NCI-H1417 (cell line): Measurements from ENCODE around the gene NDEL1.

Experiments
- DNase-seq, 3 experiments: peaks; one replicate each; lab custom pipeline; 2025; lab: John Stamatoyannopoulos, UW

Gene NDEL1

DNA sequence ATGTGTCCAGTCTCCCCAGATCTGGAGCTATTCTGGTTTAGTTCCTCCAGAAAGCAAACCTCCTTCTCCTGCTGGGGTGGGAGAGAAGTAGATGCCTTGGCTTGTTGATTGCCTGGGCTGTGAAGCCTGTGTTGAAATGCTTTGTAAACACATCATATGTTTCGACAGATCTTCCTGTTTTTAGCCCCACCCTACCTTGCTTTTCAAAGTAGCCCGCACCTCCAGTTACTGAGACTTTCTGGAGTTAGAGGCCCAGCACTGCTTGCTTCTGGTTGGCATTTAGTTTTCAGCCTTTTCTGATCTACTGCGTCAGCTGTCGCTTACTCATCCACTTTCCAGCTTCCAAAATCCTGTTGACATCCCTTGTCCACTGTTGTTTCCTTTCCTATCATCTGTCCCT is 17.9 kb upstream of the NDEL1 start:
- DNase-seq = no peak

DNA sequence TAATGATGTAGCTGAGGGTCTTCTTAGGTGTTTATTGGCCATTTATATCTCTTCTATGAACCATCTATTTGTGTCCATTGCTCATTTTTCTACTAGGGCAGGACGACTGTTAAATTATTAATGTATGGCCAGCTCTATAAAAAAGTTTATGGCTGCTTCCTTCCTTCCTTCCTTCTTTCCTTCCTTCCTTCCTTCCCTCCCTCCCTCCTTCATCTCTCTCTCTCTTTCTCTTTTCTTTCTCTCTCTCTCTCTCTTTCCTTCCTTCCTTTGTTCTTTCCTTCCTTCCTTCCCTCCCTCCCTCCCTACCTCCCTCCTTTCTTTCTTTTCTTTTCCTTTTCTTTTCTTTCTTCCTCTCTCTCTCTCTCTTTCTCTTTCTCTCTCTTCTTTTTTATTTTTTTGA is 17.2 kb upstream of the NDEL1 start:
- no peak for DNase-seq

DNA sequence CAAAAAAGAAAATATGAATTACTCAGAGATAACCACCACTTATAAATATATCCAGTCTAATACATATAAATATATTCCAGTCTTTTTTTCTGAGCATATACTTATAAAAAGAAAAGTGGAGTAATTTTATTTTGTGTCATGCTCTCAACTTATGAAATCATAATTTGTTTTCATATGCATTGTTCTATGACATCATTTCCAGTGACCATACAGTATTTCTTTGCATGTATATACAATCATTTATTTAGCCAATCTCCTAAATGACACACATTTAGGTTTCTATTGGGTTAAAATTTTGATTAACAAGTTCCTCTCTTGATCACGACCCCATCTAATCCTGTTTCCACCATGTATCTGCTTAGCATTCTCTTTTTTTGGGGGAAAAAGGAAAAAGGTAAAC is 16.4 kb upstream of the NDEL1 start:
- DNase-seq = no peak

DNA sequence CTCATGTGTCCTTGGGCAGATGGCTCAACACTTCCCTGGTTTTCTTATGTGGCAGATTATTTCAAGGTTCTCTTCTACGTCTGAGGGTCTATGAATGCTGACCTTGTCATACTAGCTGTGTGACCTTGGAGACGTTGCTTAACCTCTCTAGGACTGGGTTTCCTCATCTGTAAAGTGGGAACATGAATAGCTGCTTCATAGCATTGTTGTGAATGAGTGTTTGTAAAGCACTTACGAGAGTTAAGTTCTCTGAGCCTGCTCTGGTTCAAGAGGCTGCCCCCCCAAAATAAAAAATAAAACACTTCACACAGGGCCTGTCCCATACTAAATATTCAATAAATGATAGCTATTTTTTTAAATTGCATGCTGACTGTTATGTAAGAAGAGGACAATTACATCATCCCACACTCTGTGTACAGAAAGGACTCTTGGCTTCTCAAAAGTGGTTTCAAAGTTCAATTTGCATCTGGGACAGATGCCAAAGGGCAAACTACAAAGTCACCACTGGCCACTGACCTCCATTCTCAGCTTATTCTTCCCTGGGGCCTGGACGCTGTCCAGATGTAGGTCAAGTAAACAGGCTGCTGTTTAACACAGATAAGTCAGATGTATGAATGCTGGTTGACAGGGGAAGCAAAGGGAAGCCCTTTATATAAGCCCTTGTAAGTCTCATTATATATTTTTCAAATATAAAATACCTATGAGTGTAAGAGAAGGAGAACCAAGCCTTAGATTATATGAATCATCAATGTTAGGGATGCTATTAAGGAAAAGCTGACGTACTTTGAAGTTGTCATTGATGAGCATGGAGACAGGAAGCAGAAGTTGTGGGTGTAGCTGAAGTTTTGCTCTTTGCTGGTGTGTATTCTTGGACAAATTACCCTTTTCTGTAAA is 15.4 kb upstream of the NDEL1 start:
- DNase-seq = no peak

DNA sequence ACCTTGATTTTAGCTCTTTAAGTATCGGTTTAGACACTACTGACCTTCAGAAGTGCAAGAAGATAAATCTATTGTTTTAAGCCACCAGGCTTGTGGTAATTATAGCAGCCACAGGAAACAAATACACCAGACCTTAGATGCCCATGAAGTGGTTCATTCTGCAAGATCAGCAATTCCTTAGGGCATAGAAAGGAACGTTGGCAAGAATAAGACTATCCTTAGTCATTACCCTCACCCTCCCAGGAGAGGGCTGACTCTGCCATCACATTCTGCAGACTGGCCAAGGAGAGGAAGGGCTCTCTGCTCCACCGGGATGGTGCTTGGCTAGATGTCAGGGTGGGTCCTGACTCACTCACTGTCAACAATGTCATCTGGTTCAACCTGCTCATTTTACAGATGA is 14.1 kb upstream of the NDEL1 start:
- no peak for DNase-seq

DNA sequence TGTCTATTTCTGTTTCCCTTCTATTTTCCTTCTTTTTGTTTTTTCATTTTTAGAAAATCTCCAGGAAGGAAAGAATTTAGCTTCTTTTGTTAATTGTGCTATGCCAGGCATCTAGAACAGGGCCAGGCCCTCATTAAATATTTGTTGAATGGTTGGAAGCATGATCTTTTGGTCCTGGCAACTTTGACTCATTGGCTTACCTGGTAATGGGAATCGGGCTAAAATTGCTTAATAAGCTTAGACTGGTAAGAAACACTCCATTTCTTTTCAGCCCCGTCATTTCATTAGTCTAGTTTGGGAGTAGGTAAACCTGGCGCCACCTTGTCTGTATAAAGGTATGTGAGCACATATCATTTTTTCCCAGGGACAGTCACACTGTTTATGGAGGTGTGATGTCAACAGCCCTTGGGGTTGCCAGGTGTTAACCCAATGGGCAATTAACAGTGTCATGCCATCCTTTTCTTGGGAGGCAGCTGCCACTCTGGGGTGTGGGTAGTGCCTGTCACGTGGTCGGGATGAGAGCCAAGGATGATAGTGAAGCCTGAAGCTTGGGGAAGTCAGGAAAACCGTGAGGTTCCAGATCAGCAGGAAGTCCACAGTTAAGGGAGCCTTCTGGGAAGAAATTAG is 9.5 kb upstream of the NDEL1 start:
- DNase-seq = no peak

DNA sequence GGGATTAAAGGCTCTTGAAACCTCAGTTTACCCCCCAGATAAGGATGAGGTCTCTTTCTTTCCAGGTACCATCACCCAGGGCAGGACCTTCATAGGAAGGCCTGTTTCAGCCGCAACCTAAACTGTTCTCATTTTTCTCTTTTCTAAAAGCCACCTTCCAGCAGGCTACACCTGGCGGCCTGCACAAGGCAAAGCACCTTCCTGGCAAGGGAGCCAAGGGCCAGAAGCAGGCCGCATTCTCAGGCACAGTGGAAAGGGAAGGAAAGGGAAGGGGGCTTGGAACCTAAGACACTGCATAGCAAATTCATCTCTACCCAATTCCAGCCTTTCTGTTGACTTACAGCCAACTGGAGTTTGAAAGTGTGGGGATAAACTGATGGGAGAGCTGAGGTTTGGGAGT is 8.9 kb upstream of the NDEL1 start:
- no peak for DNase-seq

DNA sequence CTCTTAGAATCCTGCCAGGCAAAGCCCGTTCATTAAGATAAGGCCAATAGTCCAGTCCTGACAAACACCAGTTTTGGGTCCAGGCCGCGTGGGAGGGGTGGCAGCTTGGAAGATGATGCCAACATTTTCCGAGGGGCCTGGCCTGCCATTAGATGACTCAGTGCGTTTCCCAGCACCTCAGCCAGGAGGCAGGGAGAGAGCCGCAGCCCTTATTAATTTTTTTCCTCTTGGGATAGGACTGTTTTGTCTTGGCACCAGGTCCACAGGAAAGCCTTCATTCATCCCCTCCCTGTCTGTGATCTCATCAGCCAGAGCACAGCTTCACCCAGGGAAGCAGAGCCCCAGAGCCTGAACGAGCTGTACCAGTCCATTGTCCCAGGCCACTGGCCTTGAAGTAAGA is 4.7 kb upstream of the NDEL1 start:
- no peak for DNase-seq

DNA sequence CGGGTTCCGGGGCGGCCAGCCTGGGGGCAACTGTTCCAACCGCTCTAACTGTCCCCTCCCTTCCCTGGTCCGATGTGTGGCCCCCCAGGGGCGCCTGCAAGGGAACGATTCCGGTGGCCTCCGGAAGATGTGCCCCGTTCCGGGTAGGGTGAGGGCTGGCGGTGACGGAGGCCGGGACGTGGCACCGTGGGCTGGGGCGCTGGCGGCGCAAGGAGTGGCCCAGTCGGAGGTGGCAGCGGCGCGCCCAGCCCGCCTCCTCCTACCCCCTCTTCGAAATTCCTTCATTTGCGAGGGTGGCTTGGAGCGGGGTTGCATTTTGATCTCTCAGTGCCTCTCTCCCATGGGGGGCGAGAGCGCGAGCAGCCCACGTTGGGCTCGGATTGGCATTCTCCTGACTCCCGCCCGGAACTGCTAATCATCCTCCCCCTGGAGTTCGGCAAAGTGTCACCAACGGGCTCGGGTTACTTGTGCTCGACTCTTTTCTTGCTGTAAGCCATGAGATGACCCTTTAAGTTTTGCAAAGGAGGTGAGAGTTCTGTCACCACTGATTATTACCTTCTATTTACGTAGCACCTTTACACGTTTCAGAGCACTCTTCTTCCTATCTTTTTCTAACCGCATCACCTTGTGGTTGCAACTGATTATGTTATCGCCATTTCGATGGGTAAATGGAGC is 622 bp downstream of the NDEL1 start:
- DNase-seq = peak in 2 of 3 experiments; percentile 8 to 66

DNA sequence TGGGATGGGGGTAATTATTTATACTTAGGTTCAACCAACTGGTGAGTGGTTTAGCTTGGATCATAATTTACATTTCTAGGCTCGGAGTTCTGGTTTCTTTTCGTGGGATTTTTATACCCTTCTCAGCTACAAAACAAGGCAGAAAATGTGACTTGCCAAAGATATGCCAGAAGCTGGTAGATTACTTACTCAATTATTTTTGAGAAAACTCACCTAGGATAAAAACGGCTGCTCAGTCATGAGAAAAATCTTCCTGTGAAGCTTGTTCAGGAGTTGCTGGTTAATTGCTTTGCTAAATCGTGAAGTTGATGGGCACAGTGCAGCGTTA is 1.1 kb downstream of the NDEL1 start:
- DNase-seq = peak in 1 of 3 experiments; percentile 29

DNA sequence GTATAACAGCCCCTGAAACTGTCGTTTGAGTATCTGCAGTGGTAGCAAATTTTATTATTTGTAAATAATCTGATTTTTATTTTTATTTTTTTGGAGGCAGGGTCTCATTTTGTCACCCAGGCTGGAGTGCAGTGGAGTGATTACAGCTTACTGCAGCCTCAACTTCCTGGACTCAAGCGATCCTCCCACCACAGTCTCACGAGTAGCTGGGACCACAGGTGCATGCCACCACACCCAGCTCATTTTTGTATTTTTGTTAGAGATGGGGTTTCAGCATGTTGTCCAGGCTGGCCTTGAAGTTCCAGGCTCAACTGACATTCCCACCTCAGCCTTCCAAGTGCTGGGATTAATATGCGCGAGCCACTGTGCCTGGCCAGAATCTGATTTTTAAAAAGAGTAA is 2.8 kb downstream of the NDEL1 start:
- no peak for DNase-seq

DNA sequence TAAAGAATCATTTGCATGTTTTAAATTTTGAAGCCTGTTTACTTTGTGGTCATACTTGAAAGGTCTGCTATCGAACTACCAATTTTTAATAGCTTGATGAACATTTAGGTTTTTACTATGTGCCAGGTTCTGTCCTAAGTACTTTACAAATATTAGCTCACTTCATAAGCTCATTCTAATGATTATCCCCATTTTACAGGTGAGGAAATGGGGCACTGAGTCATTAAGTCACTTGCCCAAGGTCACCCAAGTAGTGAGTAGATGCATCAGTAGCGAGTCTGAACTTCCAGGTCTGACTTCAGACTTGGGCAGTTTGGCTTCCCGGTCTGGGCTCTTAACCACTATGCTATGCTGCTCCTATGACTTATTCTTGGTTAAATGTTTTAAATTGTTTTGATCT is 4.0 kb downstream of the NDEL1 start:
- DNase-seq = no peak

DNA sequence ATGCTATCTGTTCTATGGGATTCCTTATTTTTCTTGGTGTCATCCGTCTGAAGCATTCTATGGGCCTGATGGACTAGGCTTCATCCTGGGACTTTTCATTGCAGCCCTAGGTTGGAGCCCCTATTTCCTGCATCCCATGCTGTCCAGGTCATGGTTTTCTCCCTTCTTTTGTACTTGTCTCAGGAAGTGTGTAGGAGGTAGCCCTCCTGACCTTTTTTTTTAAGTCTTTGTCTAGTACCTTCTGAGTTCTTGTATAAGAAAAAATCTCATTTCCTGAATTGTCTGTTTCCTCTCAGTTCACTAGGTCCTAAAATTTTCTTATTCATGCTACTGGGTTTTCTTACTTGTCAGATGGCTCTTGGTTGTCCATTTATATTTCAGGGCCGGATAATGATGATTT is 6.0 kb downstream of the NDEL1 start:
- no peak for DNase-seq

DNA sequence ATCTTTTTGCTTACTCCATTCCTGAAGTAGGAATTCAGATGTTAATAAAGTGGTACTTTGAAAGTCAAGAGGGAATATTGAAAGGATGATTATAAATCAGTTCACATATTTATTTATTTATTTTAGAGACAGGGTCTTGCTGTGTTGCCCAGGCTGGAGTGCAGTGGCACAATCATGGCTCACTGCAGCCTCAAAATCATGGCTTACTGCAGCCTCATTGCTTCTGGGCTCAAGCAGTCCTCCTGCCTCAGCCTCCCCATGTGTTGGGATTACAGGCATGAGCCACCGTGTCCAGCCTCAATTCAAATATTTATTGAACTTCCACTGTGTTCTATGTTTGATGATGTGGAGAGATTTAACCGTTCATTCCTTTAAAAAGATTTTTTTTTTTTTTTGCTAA is 6.6 kb downstream of the NDEL1 start:
- DNase-seq = no peak

DNA sequence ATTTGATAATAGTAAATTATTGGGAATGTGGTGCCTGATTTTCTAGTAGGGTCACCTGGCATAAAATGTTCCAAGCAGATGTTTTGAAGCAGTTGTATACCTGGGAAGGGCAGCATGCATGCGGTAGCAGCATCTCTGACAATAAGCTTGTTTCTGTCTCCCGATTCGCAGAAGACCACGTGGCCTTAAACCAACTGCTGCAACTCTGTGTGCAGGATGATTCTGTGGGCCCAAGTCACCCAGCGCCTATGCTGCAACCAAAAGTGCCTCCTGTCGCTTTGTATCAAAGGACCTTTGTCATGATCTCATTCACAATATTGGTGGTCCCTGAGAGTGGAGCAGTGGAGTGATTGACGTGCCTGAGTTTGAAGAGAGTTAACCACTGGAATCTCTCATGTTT is 8.1 kb downstream of the NDEL1 start:
- no peak for DNase-seq

DNA sequence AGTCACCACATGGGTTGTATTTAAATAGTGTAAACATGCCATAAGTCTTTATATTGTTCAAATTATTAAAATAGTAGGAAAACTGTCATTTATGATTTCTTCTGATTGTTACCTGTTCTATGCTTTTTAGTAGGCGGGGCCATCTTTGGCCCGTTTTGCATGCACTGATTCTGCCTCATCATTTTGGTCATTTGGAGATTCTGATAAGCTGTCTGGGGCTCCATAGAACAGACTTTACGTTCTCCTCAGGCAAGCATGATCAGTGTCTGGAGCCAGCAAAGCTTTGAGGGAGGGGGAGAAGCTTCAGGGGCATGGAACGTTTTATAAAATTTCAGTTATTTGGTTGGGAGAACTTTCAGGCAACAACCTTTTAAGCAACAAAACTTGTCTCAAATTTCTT is 8.8 kb downstream of the NDEL1 start:
- DNase-seq = no peak

DNA sequence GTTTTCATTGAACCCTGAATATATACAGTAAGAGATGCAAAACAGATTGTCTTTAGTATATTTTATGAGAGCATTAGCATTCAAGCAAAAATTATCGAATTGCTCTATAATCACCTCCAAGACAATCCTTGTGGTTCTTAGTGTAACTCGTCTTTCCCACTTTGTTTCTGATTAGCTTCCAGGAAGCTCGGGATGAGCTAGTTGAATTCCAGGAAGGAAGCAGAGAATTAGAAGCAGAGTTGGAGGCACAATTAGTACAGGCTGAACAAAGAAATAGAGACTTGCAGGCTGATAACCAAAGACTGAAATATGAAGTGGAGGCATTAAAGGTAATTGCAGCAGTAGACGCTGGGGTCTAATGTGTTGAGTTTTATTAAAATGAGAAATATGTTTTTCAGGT is 9.9 kb downstream of the NDEL1 start:
- no peak for DNase-seq

DNA sequence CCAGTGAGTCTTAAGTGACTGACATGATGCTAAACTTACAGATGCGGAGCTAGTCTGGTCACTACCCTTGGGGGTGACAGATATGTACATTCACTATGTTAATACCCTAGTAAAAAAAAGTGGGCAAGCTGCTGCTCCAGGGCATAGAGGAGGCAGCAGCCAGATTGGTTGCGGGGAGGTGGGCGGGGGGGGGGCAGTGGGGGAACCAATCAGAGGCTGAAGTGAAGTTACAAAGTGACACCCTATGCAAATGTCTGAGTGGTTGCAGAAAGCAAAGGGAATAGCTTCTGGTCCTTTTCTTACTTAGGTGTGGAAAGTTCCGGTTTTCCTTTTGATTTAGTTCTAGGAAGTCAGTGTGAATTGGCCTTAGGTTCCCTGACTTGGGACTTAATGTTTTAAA is 12.1 kb downstream of the NDEL1 start:
- no peak for DNase-seq

DNA sequence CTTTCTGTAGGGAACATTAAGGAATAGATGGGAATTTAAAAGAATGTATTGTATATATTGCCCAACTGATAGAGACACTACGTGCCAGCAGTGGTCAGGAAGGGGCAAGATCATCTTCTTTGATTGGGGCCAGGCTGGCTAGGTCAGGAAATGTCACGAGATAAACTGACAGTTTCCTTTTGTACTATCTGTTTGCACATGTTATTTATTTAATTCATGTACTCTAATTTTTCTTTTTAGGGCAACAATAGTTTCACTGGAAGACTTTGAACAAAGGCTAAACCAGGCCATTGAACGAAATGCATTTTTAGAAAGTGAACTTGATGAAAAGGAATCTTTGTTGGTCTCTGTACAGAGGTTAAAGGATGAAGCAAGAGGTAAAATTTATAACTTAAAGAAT is 12.6 kb downstream of the NDEL1 start:
- DNase-seq = no peak

DNA sequence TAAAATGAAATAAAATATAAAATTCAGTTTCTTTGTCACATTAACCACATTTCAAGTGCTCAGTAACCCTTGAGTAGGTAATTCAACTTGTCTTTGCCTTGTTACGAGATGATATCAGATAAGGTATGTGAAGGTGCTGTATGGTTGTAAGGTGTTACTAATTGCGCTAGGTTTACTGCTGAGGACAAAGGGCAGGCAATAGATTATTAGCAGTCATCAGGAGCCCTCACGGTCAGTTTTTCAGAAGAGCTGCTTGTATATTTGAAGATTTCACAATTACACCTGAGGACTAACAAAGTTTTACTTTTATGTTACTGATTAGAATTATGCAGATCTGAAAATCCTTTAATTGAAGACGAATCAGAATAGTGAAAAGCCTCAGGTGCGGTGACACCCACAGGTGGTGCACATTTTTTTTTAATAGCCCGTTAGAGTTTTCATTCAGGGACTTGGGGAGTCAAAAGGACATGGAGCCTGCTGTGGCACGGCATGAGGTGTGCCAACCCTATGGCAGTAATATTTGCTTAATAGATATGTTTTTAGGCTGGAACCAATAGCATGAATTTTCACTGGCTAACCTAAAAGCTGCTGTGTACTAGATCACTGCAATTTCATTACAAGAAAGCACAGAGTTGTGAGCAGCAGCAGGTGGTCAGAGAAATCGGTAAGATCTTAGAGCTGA is 16.4 kb downstream of the NDEL1 start:
- DNase-seq = peak in 2 of 3 experiments; percentile 5 to 48

DNA sequence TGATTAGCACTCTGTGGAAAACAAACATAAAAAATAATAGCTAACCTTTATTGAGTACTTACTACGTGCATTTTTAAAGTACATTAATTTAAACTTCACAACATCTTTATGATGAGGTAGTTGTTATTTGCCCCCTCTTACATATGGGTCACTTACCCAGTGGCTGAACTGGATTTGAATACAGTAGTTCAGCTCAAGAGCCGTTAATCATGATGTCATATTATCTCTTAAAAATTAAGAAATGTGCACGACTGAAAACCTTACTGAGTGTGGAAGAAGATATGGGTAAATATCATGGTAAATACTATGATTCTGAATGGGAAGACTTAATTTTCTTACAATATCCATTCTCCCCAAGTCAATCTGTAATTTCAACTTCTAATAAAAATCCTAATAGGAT is 17.6 kb downstream of the NDEL1 start:
- DNase-seq = no peak

DNA sequence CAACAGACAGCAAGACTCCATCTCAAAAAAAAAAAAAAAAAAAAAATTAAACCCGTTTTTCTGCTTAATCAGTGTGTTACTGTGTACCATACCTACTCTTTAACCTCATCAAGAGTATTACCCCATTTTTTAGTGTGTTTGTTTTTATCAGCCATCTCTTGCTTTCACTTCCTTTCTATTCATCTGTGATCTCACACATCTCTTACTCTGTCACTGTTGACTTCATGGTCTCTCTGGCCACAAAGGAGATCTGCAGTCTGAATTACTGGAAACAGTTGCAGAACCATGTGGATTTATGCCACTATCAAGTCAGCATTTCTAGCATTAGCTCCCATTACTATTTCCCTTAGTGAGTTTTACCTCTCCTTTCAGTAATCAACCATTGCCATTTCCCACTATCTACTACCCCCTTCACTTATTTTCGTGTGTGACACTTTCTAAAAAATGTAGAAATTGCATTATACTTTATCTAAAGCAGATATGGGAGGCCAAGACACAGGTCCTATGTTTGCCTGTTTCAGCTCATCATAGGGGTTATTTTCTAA is 20.1 kb downstream of the NDEL1 start:
- DNase-seq = no peak
